Measurements from ENCODE around the gene GRK6.

DNA sequence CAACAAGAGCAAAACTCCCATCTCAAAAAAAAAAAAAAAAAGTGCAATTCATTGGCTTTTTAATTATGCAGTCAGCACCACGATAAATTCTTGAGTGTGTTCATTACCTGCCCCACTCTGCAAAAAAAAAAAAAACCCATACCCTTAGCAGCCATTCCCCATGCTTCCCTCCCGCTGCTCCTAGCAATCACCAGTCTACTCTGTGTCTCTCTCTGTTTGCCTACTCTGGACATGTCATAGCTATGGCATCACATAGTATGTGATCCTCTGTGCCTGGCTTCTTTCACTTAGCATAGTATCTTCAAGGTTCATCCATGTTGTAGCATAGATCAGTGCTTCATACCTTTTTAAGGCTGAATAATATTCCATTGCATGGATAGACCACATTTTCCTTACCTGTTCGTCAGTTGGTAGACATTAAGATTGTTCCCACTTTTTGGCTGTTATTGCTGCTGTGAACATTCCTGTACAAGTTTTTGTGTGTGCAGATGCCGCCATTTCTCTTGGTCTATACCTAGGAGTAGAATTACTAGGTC, 13.1 kb downstream of the GRK6 start:
- TF ChIP-seq, protein P1, sequence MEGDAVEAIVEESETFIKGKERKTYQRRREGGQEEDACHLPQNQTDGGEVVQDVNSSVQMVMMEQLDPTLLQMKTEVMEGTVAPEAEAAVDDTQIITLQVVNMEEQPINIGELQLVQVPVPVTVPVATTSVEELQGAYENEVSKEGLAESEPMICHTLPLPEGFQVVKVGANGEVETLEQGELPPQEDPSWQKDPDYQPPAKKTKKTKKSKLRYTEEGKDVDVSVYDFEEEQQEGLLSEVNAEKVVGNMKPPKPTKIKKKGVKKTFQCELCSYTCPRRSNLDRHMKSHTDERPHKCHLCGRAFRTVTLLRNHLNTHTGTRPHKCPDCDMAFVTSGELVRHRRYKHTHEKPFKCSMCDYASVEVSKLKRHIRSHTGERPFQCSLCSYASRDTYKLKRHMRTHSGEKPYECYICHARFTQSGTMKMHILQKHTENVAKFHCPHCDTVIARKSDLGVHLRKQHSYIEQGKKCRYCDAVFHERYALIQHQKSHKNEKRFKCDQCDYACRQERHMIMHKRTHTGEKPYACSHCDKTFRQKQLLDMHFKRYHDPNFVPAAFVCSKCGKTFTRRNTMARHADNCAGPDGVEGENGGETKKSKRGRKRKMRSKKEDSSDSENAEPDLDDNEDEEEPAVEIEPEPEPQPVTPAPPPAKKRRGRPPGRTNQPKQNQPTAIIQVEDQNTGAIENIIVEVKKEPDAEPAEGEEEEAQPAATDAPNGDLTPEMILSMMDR (conservative IDR thresholded peaks at IDR 0.05; ENCODE audit: low read depth in 2 of 2), result no peak
- TF ChIP-seq JUNB (IDR thresholded peaks at IDR 0.05; ENCODE audit: unreplicated experiment), result no peak
- TF ChIP-seq EZH2 (IDR thresholded peaks at IDR 0.05; ENCODE audit: low read depth, unreplicated experiment), result no peak
- no peak for TF ChIP-seq POLR2AphosphoS5 (IDR thresholded peaks at IDR 0.05; ENCODE audit: low read depth)
- no peak for TF ChIP-seq EZH2phosphoT487 (IDR thresholded peaks at IDR 0.05; ENCODE audit: unreplicated experiment)
- TF ChIP-seq, protein P2, sequence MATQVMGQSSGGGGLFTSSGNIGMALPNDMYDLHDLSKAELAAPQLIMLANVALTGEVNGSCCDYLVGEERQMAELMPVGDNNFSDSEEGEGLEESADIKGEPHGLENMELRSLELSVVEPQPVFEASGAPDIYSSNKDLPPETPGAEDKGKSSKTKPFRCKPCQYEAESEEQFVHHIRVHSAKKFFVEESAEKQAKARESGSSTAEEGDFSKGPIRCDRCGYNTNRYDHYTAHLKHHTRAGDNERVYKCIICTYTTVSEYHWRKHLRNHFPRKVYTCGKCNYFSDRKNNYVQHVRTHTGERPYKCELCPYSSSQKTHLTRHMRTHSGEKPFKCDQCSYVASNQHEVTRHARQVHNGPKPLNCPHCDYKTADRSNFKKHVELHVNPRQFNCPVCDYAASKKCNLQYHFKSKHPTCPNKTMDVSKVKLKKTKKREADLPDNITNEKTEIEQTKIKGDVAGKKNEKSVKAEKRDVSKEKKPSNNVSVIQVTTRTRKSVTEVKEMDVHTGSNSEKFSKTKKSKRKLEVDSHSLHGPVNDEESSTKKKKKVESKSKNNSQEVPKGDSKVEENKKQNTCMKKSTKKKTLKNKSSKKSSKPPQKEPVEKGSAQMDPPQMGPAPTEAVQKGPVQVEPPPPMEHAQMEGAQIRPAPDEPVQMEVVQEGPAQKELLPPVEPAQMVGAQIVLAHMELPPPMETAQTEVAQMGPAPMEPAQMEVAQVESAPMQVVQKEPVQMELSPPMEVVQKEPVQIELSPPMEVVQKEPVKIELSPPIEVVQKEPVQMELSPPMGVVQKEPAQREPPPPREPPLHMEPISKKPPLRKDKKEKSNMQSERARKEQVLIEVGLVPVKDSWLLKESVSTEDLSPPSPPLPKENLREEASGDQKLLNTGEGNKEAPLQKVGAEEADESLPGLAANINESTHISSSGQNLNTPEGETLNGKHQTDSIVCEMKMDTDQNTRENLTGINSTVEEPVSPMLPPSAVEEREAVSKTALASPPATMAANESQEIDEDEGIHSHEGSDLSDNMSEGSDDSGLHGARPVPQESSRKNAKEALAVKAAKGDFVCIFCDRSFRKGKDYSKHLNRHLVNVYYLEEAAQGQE (IDR thresholded peaks at IDR 0.05; ENCODE audit: unreplicated experiment), result no peak
- TF ChIP-seq ZNF114 (CRISPR knock-in tag; IDR thresholded peaks at IDR 0.05), result no peak
- TF ChIP-seq, protein P3, sequence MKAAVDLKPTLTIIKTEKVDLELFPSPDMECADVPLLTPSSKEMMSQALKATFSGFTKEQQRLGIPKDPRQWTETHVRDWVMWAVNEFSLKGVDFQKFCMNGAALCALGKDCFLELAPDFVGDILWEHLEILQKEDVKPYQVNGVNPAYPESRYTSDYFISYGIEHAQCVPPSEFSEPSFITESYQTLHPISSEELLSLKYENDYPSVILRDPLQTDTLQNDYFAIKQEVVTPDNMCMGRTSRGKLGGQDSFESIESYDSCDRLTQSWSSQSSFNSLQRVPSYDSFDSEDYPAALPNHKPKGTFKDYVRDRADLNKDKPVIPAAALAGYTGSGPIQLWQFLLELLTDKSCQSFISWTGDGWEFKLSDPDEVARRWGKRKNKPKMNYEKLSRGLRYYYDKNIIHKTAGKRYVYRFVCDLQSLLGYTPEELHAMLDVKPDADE (IDR thresholded peaks at IDR 0.05), result no peak

Data from GM23338 (cell line).